Vagina (tissue), 2 donors: ENCODE data around the gene KCNK18.

Source experiments
- POLR2AphosphoS5 ChIP-seq, 2 donors: sonication (generic); formaldehyde crosslinking; IDR thresholded peaks; one replicate each; pipeline ENCODE4 v1.9.0; 2017; ENCODE audit warnings: antibody characterized with exemption in 2 of 2, mild to moderate bottlenecking in 2 of 2, low read depth in 1 of 2; ENCODE audit not compliant: insufficient read depth in 1 of 2
- TF ChIP-seq, protein P1 (sequence below), 3 experiments: fragments of 450-650 bp in 2 of 3; fragments of 200-600 bp in 1 of 3; sonication (generic) in 1 of 3; IDR thresholded peaks; one replicate each; pipeline ENCODE4 v1.5.1; 2017 to 2019; ENCODE audit warnings: antibody characterized with exemption in 3 of 3, mild to moderate bottlenecking in 2 of 3, moderate library complexity in 2 of 3

DNA sequence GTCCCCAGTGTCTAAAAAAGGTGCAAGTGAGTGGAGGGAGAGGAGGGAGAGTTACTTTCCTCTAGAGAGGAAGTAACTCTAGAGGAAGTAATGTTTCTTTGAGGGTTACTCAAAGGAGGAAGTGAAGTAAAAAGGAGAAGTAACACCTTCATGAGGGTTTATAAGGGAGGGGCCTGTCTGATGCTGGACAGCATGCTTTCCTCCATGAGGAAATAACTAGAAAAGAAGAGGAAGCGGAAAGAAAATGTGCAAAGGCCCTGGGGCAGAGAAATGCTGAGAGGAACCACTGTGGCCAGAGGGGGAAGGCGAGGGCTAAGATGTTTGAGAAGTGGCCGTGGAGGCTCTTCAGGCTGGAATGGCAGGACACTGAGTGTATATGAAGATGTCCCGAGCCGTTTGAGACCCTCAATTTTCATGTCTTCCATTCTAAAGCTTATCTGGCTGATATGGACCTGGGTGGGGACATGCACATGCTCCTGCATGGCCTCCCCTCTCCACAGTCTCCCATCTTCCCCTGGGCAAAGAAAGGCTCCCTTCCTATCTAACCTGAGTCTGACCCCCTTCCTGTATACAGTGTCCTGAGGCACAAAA lies 40.2 kb downstream of the KCNK18 start:
- TF ChIP-seq, protein P1, sequence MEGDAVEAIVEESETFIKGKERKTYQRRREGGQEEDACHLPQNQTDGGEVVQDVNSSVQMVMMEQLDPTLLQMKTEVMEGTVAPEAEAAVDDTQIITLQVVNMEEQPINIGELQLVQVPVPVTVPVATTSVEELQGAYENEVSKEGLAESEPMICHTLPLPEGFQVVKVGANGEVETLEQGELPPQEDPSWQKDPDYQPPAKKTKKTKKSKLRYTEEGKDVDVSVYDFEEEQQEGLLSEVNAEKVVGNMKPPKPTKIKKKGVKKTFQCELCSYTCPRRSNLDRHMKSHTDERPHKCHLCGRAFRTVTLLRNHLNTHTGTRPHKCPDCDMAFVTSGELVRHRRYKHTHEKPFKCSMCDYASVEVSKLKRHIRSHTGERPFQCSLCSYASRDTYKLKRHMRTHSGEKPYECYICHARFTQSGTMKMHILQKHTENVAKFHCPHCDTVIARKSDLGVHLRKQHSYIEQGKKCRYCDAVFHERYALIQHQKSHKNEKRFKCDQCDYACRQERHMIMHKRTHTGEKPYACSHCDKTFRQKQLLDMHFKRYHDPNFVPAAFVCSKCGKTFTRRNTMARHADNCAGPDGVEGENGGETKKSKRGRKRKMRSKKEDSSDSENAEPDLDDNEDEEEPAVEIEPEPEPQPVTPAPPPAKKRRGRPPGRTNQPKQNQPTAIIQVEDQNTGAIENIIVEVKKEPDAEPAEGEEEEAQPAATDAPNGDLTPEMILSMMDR (IDR thresholded peaks at IDR 0.05): no peak
- no peak for TF ChIP-seq POLR2AphosphoS5 (IDR thresholded peaks at IDR 0.05; ENCODE audit: insufficient read depth in 1 of 2, low read depth in 1 of 2)
